ENCODE data around the gene PTGIS.
A peak's percentile ranks its signal among the peaks of the same experiment; 100 is the strongest.

PTGIS gene

DNA sequence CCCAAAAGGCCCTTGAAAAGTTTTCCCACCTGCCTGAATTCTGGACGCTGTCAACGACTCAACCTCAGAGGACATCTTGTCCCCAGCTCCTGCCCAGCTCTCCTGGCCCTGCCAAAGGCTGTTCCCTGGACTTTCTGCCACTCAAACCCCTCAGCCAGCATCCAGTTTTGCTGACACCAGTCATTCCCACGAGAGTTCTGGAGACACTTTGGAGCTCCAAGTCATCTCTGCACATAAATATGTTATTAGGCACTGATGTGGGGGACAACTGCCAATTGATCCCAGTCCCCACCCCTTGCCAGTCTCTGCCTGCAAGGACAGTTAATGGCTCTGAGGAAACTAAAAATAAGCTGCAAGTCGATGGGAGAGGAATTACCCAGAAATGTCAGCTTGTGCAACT lies 46.6 kb downstream of the PTGIS start:
- H2AFZ ChIP-seq (ENCODE audit: low read depth, low read length), result no peak overlapping the region
- ATAC-seq (ENCODE audit: insufficient read depth, low read depth) (no peak), DNase-seq (no peak)
- no peaks in the 10 kb centered on the region; the same call in 1 of the 2 replicates for H4K20me1 ChIP-seq (ENCODE audit: insufficient read depth, low read length)
- TF ChIP-seq EZH2 (IDR thresholded peaks at IDR 0.05; ENCODE audit: borderline replicate concordance, low read depth, low read length, severe bottlenecking), result no peak
- TF ChIP-seq, protein P1, sequence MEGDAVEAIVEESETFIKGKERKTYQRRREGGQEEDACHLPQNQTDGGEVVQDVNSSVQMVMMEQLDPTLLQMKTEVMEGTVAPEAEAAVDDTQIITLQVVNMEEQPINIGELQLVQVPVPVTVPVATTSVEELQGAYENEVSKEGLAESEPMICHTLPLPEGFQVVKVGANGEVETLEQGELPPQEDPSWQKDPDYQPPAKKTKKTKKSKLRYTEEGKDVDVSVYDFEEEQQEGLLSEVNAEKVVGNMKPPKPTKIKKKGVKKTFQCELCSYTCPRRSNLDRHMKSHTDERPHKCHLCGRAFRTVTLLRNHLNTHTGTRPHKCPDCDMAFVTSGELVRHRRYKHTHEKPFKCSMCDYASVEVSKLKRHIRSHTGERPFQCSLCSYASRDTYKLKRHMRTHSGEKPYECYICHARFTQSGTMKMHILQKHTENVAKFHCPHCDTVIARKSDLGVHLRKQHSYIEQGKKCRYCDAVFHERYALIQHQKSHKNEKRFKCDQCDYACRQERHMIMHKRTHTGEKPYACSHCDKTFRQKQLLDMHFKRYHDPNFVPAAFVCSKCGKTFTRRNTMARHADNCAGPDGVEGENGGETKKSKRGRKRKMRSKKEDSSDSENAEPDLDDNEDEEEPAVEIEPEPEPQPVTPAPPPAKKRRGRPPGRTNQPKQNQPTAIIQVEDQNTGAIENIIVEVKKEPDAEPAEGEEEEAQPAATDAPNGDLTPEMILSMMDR (IDR thresholded peaks at IDR 0.05; ENCODE audit: borderline replicate concordance, extremely low read depth, low read length, poor library complexity, severe bottlenecking), result no peak
- H3K9ac ChIP-seq (ENCODE audit: low read depth, low read length), result no peak overlapping the region
- H3K4me1 ChIP-seq (ENCODE audit: insufficient read depth, low read length), result no peaks in the 10 kb centered on the region
- H3K27ac ChIP-seq (ENCODE audit: low read length), result no peak overlapping the region
- peaks cover 15% of the 10 kb centered on the region for H3K27me3 ChIP-seq (ENCODE audit: insufficient read depth, low read length, poor library complexity)
- no peaks in the 10 kb centered on the region for H3K36me3 ChIP-seq (ENCODE audit: insufficient read depth, low read length)
- peaks cover 7% of the 10 kb centered on the region for H3K9me3 ChIP-seq (ENCODE audit: insufficient read depth, low read length, severe bottlenecking)
- H3K79me2 ChIP-seq (ENCODE audit: insufficient read depth, low read length), result no peaks in the 10 kb centered on the region
- no peak overlapping the region for H3K4me3 ChIP-seq (ENCODE audit: low read depth in 1 of 2, low read length in 2 of 2)
- no peak overlapping the region for H3K4me2 ChIP-seq (ENCODE audit: insufficient read depth, low read length)

DNA sequence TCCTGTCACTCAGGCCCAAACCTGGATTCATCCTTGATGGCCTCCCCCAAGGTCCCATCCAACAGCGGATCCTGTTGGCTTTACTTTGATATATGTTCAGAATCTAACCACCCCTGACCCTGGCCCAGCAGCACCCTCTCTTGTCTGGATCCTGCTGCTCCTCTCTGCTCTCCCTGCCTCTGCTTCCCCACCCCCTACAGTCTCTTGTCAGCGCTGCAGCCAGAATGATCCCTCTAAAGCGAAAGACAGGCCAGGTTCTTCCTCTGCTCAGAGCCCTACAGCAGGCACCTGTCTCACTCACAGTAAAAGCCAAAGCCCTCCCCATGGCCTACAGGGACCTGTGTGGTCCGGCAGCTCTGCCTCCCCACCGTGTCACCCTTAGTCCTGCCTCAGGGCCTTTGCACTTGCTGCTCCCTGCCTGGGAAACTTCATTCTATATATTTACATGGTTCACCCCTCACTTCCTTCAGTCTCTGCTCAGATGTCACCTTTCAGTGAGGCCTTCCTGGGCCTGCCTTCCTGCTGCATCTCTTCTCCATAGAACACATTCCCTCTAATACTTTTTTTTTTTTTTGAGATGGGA lies 48.1 kb downstream of the PTGIS start:
- H4K20me1 ChIP-seq (ENCODE audit: insufficient read depth, low read length), result no peaks in the 10 kb centered on the region; the same call in 1 of the 2 replicates
- no peak for DNase-seq
- H2AFZ ChIP-seq (ENCODE audit: low read depth, low read length), result no peak overlapping the region
- H3K4me1 ChIP-seq (ENCODE audit: insufficient read depth, low read length), result no peaks in the 10 kb centered on the region
- H3K9me3 ChIP-seq (ENCODE audit: insufficient read depth, low read length, severe bottlenecking), result peaks cover 5% of the 10 kb centered on the region
- H3K4me2 ChIP-seq (ENCODE audit: insufficient read depth, low read length), result no peak overlapping the region
- H3K9ac ChIP-seq (ENCODE audit: low read depth, low read length), result no peak overlapping the region
- no peaks in the 10 kb centered on the region for H3K79me2 ChIP-seq (ENCODE audit: insufficient read depth, low read length)
- TF ChIP-seq EZH2 (IDR thresholded peaks at IDR 0.05; ENCODE audit: borderline replicate concordance, low read depth, low read length, severe bottlenecking), result no peak
- TF ChIP-seq, protein P1 (IDR thresholded peaks at IDR 0.05; ENCODE audit: borderline replicate concordance, extremely low read depth, low read length, poor library complexity, severe bottlenecking), result peak; percentile 17
- H3K27me3 ChIP-seq (ENCODE audit: insufficient read depth, low read length, poor library complexity), result peaks cover 22% of the 10 kb centered on the region
- H3K27ac ChIP-seq (ENCODE audit: low read length), result no peak overlapping the region
- peak; percentile 52; the same call in 1 of the 3 replicates for ATAC-seq (ENCODE audit: insufficient read depth, low read depth)
- H3K36me3 ChIP-seq (ENCODE audit: insufficient read depth, low read length), result no peaks in the 10 kb centered on the region
- H3K4me3 ChIP-seq (ENCODE audit: low read depth in 1 of 2, low read length in 2 of 2), result no peak overlapping the region

DNA sequence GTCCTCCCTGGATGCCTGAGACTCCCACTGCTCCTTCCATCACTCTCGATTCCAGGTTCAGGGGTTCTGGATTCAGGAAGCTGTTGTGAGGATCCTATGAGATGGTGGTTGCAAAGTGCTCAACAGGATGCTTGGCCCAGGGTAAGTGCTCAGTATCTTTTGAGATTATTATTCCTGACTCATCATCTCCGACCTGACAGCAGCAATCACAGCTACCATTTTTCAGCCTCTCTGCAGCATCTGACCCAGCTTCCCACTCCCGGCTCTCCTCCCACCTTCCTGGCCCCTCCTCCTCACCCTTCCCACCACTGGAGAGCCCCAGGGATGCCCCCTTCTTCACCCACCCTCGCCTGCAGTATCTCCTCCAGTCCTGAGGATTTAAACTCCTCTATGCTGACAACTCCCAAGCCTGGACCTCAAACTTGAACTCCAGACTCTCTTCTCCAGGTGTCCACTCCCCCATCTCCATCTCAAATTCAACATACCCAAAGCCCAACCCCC lies 48.7 kb downstream of the PTGIS start:
- Histone ChIP-seq H3K4me2 (ENCODE audit: insufficient read depth, low read length) (no peak overlapping the region), H3K79me2 (ENCODE audit: insufficient read depth, low read length) (no peaks in the 10 kb centered on the region), H4K20me1 (ENCODE audit: insufficient read depth, low read length) (peaks cover 4% of the 10 kb centered on the region), H3K9ac (ENCODE audit: low read depth, low read length) (no peak overlapping the region), H3K27me3 (ENCODE audit: insufficient read depth, low read length, poor library complexity) (peaks cover 27% of the 10 kb centered on the region), H3K9me3 (ENCODE audit: insufficient read depth, low read length, severe bottlenecking) (no peaks in the 10 kb centered on the region), H3K4me3 (ENCODE audit: low read depth in 1 of 2, low read length in 2 of 2) (no peak overlapping the region), H3K36me3 (ENCODE audit: insufficient read depth, low read length) (no peaks in the 10 kb centered on the region), H3K27ac (ENCODE audit: low read length) (no peak overlapping the region), H3K4me1 (ENCODE audit: insufficient read depth, low read length) (no peaks in the 10 kb centered on the region), H2AFZ (ENCODE audit: low read depth, low read length) (no peak overlapping the region)
- DNase-seq (no peak), ATAC-seq (ENCODE audit: insufficient read depth, low read depth) (no peak)
- TF ChIP-seq EZH2 (IDR thresholded peaks at IDR 0.05; ENCODE audit: borderline replicate concordance, low read depth, low read length, severe bottlenecking), result no peak
- TF ChIP-seq, protein P1 (IDR thresholded peaks at IDR 0.05; ENCODE audit: borderline replicate concordance, extremely low read depth, low read length, poor library complexity, severe bottlenecking), result no peak

All from DND-41 (cell line).